NCI-H748 (cell line): ENCODE measurements around the gene SEMA6A.

Experiments used
- DNase-seq: peaks from one replicate; lab custom pipeline; 2025; ENCODE audit not compliant: unreplicated experiment; lab: John Stamatoyannopoulos, UW

The SEMA6A gene

DNA sequence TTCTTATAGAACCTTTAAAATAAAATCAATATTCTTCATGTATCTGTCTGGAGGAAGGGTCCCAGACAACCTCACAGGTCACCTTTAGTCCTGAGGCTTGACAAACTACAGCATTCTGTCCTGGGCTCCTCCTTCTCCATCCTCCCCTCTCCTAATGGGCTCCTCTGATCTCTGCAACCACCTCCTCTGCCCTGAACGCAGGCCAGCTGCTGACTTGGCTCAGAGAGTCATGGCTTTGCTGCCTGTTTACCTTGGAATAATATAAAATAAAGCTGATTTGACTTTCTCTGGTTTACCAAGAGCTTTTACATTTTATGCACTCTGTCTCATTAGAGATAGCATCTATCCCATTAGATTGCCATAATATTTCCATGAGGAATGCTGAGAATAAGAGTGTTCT lies 159.4 kb downstream of the SEMA6A start:
- no peak for DNase-seq

- no peak for DNase-seq
These were observed 163.5 kb downstream of the SEMA6A start for GRCh38 chr5:116411101-116411571.

GRCh38 chr5:116410336-116410890 lies 164.2 kb downstream of the SEMA6A start:
- DNase-seq, result no peak

DNA sequence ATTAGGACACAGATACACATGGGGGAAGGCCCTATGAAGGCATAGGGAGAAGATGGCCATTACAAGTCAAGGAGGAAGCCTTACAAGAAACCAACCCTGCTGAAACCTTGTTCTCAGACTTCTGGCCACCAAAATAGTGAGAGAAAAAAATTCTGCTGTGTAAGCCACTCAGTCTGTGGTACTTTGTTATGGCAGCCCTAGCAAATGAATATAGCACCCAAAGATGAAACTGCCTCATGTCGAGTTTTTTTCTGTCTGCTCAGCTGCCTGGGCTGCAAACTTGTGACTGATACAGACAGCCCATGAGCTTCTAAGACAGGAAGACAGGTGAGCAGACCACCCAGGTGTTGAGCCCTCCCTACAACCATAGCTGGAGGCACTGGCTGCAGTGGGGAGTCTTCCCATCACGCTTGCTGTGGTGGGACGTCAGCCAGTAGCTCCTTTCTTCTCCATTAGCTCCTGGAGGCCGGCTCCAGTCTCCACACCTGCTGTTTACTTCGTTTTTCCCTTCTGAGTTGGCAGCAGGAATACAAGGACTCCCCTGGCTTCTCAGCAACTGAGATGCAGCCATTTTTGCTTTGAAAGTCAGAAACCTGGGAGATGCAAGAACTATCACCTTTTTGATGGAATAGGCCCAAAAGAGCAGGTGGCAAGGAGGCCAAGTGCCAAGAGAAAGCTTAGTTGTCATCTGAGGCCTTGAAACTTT lies 164.9 kb downstream of the SEMA6A start:
- DNase-seq, result no peak

GRCh38 chr5:116406306-116407041 lies 168.1 kb downstream of the SEMA6A start:
- DNase-seq, result no peak

- DNase-seq, result no peak
These were observed 169.8 kb downstream of the SEMA6A start for GRCh38 chr5:116404792-116405191.

- DNase-seq, result no peak
These were observed 170.6 kb downstream of the SEMA6A start for GRCh38 chr5:116404016-116404415.

GRCh38 chr5:116402235-116402634 lies 172.4 kb downstream of the SEMA6A start:
- no peak for DNase-seq

- DNase-seq, result no peak
These were observed 173.0 kb downstream of the SEMA6A start for GRCh38 chr5:116401576-116401975.

GRCh38 chr5:116396476-116397099 lies 178.0 kb downstream of the SEMA6A start:
- no peak for DNase-seq

GRCh38 chr5:116395631-116396203 lies 178.9 kb downstream of the SEMA6A start:
- DNase-seq, result no peak

GRCh38 chr5:116395226-116395625 lies 179.4 kb downstream of the SEMA6A start:
- DNase-seq, result no peak

DNA sequence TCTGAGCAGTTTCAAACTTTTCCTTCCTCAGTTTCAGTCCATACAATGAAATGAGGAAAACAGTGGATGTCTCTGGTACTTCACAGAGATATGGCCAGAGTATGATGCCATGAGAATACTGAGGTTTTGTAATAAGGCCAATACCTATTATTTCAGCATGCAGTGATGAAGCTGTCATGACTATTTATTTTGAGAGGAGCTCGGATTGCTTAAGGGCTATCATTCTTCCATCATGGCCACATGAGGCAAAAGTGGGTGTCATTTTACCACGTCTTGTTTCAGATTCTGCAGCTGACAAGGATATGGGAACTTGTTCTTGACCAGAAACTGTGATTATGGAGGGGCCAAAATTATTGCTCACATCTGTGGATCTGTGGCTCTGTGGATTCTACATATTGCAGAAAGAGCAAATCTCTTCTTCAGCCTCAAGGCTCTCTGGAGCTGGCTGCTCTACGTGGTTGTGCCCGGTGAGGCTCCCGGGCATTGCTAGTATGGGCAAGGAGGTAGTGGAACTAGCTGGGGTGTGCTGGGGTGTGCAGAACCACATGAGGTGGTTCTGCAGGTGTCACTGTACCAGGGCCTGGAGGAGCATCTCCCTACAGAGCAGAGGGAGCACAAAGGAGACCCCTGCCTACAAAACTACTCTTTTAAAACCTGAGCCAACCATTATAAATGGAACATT lies 180.3 kb downstream of the SEMA6A start:
- no peak for DNase-seq
